Measurements from ENCODE around the gene ABCC4.

ABCC4 gene

GRCh38 chr13:95120650-95121049 lies 180.6 kb downstream of the ABCC4 start:
- peaks cover 4% of the 10 kb centered on the region for H3K4me1 ChIP-seq (ENCODE audit: control insufficient read depth, insufficient read depth, low read length)
- H3K4me3 ChIP-seq (ENCODE audit: low read length): no peak overlapping the region
- no peak overlapping the region for H3K4me2 ChIP-seq (ENCODE audit: low read length)
- H3K36me3 ChIP-seq (ENCODE audit: insufficient read depth, low read length): peaks cover 13% of the 10 kb centered on the region
- no peaks in the 10 kb centered on the region for H3K27me3 ChIP-seq (ENCODE audit: control insufficient read depth, insufficient read depth, low read length)
- H3K9me3 ChIP-seq (replicated peaks; ENCODE audit: low read length): no peaks in the 10 kb centered on the region
- no peak overlapping the region for H3K9ac ChIP-seq (ENCODE audit: low read depth, low read length)

GRCh38 chr13:95118541-95119324 lies 182.5 kb downstream of the ABCC4 start:
- no peaks in the 10 kb centered on the region for H3K27me3 ChIP-seq (ENCODE audit: control insufficient read depth, insufficient read depth, low read length)
- H3K4me2 ChIP-seq (ENCODE audit: low read length): no peak overlapping the region
- peaks cover 4% of the 10 kb centered on the region for H3K4me1 ChIP-seq (ENCODE audit: control insufficient read depth, insufficient read depth, low read length)
- no peak overlapping the region for H3K4me3 ChIP-seq (ENCODE audit: low read length)
- no peaks in the 10 kb centered on the region for H3K9me3 ChIP-seq (replicated peaks; ENCODE audit: low read length)
- no peak overlapping the region for H3K9ac ChIP-seq (ENCODE audit: low read depth, low read length)
- peaks cover 13% of the 10 kb centered on the region for H3K36me3 ChIP-seq (ENCODE audit: insufficient read depth, low read length)

- Histone ChIP-seq H3K9ac (ENCODE audit: low read depth, low read length) (no peak overlapping the region), H3K4me2 (ENCODE audit: low read length) (no peak overlapping the region), H3K27me3 (ENCODE audit: control insufficient read depth, insufficient read depth, low read length) (no peaks in the 10 kb centered on the region), H3K4me3 (ENCODE audit: low read length) (no peak overlapping the region), H3K9me3 (replicated peaks; ENCODE audit: low read length) (no peaks in the 10 kb centered on the region), H3K4me1 (ENCODE audit: control insufficient read depth, insufficient read depth, low read length) (peaks cover 8% of the 10 kb centered on the region), H3K36me3 (ENCODE audit: insufficient read depth, low read length) (peaks cover 13% of the 10 kb centered on the region)
Observed at GRCh38 chr13:95117092-95117491, 184.2 kb downstream of the ABCC4 start.

- no peak overlapping the region for H3K4me3 ChIP-seq (ENCODE audit: low read length)
- no peak overlapping the region for H3K9ac ChIP-seq (ENCODE audit: low read depth, low read length)
- H3K9me3 ChIP-seq (replicated peaks; ENCODE audit: low read length): no peaks in the 10 kb centered on the region
- no peak overlapping the region for H3K4me2 ChIP-seq (ENCODE audit: low read length)
- peaks cover 14% of the 10 kb centered on the region for H3K36me3 ChIP-seq (ENCODE audit: insufficient read depth, low read length)
- H3K27me3 ChIP-seq (ENCODE audit: control insufficient read depth, insufficient read depth, low read length): no peaks in the 10 kb centered on the region
- peaks cover 3% of the 10 kb centered on the region for H3K4me1 ChIP-seq (ENCODE audit: control insufficient read depth, insufficient read depth, low read length)
Observed at GRCh38 chr13:95115525-95115924, 185.7 kb downstream of the ABCC4 start.

GRCh38 chr13:95113601-95114000 lies 187.7 kb downstream of the ABCC4 start:
- no peak overlapping the region for H3K4me2 ChIP-seq (ENCODE audit: low read length)
- no peak overlapping the region for H3K4me3 ChIP-seq (ENCODE audit: low read length)
- no peak overlapping the region for H3K9ac ChIP-seq (ENCODE audit: low read depth, low read length)
- H3K36me3 ChIP-seq (ENCODE audit: insufficient read depth, low read length): peaks cover 11% of the 10 kb centered on the region
- no peaks in the 10 kb centered on the region for H3K27me3 ChIP-seq (ENCODE audit: control insufficient read depth, insufficient read depth, low read length)
- H3K9me3 ChIP-seq (replicated peaks; ENCODE audit: low read length): no peaks in the 10 kb centered on the region
- peaks cover 3% of the 10 kb centered on the region for H3K4me1 ChIP-seq (ENCODE audit: control insufficient read depth, insufficient read depth, low read length)

- Histone ChIP-seq H3K4me3 (ENCODE audit: low read length) (no peak overlapping the region), H3K4me2 (ENCODE audit: low read length) (no peak overlapping the region), H3K36me3 (ENCODE audit: insufficient read depth, low read length) (peaks cover 11% of the 10 kb centered on the region), H3K9ac (ENCODE audit: low read depth, low read length) (no peak overlapping the region), H3K4me1 (ENCODE audit: control insufficient read depth, insufficient read depth, low read length) (peaks cover 3% of the 10 kb centered on the region), H3K9me3 (replicated peaks; ENCODE audit: low read length) (no peaks in the 10 kb centered on the region), H3K27me3 (ENCODE audit: control insufficient read depth, insufficient read depth, low read length) (no peaks in the 10 kb centered on the region)
Observed at GRCh38 chr13:95112883-95113282, 188.4 kb downstream of the ABCC4 start.

GRCh38 chr13:95111608-95112007 lies 189.6 kb downstream of the ABCC4 start:
- no peaks in the 10 kb centered on the region for H3K27me3 ChIP-seq (ENCODE audit: control insufficient read depth, insufficient read depth, low read length)
- H3K36me3 ChIP-seq (ENCODE audit: insufficient read depth, low read length): peaks cover 7% of the 10 kb centered on the region
- H3K9ac ChIP-seq (ENCODE audit: low read depth, low read length): no peak overlapping the region

GRCh38 chr13:95106562-95106961 lies 194.7 kb downstream of the ABCC4 start:
- no peaks in the 10 kb centered on the region for H3K9me3 ChIP-seq (replicated peaks; ENCODE audit: low read length)
- peaks cover 10% of the 10 kb centered on the region for H3K4me1 ChIP-seq (ENCODE audit: control insufficient read depth, insufficient read depth, low read length)
- H3K9ac ChIP-seq (ENCODE audit: low read depth, low read length): no peak overlapping the region
- H3K4me2 ChIP-seq (ENCODE audit: low read length): no peak overlapping the region
- H3K4me3 ChIP-seq (ENCODE audit: low read length): no peak overlapping the region
- H3K27me3 ChIP-seq (ENCODE audit: control insufficient read depth, insufficient read depth, low read length): no peaks in the 10 kb centered on the region
- peaks cover 3% of the 10 kb centered on the region for H3K36me3 ChIP-seq (ENCODE audit: insufficient read depth, low read length)

More at GRCh38 chr13:95111608-95112007, 189.6 kb downstream of the ABCC4 start:
- Histone ChIP-seq H3K4me2 (ENCODE audit: low read length) (no peak overlapping the region), H3K9me3 (replicated peaks; ENCODE audit: low read length) (no peaks in the 10 kb centered on the region), H3K4me3 (ENCODE audit: low read length) (no peak overlapping the region), H3K4me1 (ENCODE audit: control insufficient read depth, insufficient read depth, low read length) (peaks cover 4% of the 10 kb centered on the region)

GRCh38 chr13:95100525-95101433 lies 200.5 kb downstream of the ABCC4 start:
- peak overlapping the region; percentile 65 for H3K4me2 ChIP-seq (ENCODE audit: low read length)
- H3K4me3 ChIP-seq (ENCODE audit: low read length): peak overlapping the region; percentile 15
- H3K4me1 ChIP-seq (ENCODE audit: control insufficient read depth, insufficient read depth, low read length): peaks cover 33% of the 10 kb centered on the region
- H3K9me3 ChIP-seq (replicated peaks; ENCODE audit: low read length): peaks cover 4% of the 10 kb centered on the region
- H3K27me3 ChIP-seq (ENCODE audit: control insufficient read depth, insufficient read depth, low read length): no peaks in the 10 kb centered on the region
- H3K9ac ChIP-seq (ENCODE audit: low read depth, low read length): peak overlapping the region; percentile 67
- no peaks in the 10 kb centered on the region for H3K36me3 ChIP-seq (ENCODE audit: insufficient read depth, low read length)

GRCh38 chr13:95099541-95099940 lies 201.7 kb downstream of the ABCC4 start:
- Histone ChIP-seq H3K4me2 (ENCODE audit: low read length) (peak overlapping the region; percentile 65), H3K9me3 (replicated peaks; ENCODE audit: low read length) (peaks cover 4% of the 10 kb centered on the region), H3K4me3 (ENCODE audit: low read length) (no peak overlapping the region), H3K4me1 (ENCODE audit: control insufficient read depth, insufficient read depth, low read length) (peaks cover 33% of the 10 kb centered on the region), H3K36me3 (ENCODE audit: insufficient read depth, low read length) (no peaks in the 10 kb centered on the region), H3K9ac (ENCODE audit: low read depth, low read length) (peak overlapping the region; percentile 67), H3K27me3 (ENCODE audit: control insufficient read depth, insufficient read depth, low read length) (no peaks in the 10 kb centered on the region)

GRCh38 chr13:95098916-95099315 lies 202.3 kb downstream of the ABCC4 start:
- Histone ChIP-seq H3K4me3 (ENCODE audit: low read length) (no peak overlapping the region), H3K4me1 (ENCODE audit: control insufficient read depth, insufficient read depth, low read length) (peaks cover 33% of the 10 kb centered on the region), H3K36me3 (ENCODE audit: insufficient read depth, low read length) (no peaks in the 10 kb centered on the region), H3K9ac (ENCODE audit: low read depth, low read length) (peak overlapping the region; percentile 37), H3K9me3 (replicated peaks; ENCODE audit: low read length) (peaks cover 4% of the 10 kb centered on the region), H3K4me2 (ENCODE audit: low read length) (no peak overlapping the region), H3K27me3 (ENCODE audit: control insufficient read depth, insufficient read depth, low read length) (no peaks in the 10 kb centered on the region)

Measured in skeletal muscle satellite cell (primary cell).